Keratinocyte (primary cell): ENCODE data around the gene HSDL2. TPM values are rescaled to one million over a fixed set of nuclear protein-coding genes. Genes with fewer than 3 reads are reported as not detected.

ENCODE experiments used
- DNase-seq: peaks from one replicate; pipeline ENCODE4 v3.0.0-alpha.2; 2011; ENCODE audit warnings: low read depth, missing footprints, low spot score
- FAIRE-seq: peaks from 2 replicates; lab custom pipeline; 2011; peaks lifted over from hg19 to GRCh38; lab: Jason Lieb, UNC
- H2AFZ ChIP-seq: 2 replicates; pipeline ENCODE4 v1.6.0; 2012; ENCODE audit warnings: low read length, control low read depth, inconsistent platforms; ENCODE audit not compliant: control insufficient read depth
- H3K27ac ChIP-seq: 2 replicates; pipeline ENCODE4 v1.5.1; 2011; ENCODE audit warnings: low read length; ENCODE audit not compliant: control insufficient read depth, insufficient read depth
- H3K27me3 ChIP-seq: 3 replicates; pipeline ENCODE4 v1.6.0; 2011; ENCODE audit warnings: low read length; ENCODE audit not compliant: control insufficient read depth, insufficient read depth; ENCODE audit errors: extremely low read depth
- H3K36me3 ChIP-seq, 2 experiments: 2 replicates in 1 of 2; 3 replicates in 1 of 2; pipeline ENCODE4 v1.5.1; 2011; ENCODE audit warnings: low read length in 2 of 2, mild to moderate bottlenecking in 1 of 2; ENCODE audit not compliant: control insufficient read depth in 2 of 2, insufficient read depth in 2 of 2; ENCODE audit errors: extremely low read depth in 1 of 2
- H3K4me1 ChIP-seq: 3 replicates; pipeline ENCODE4 v1.5.1; 2011; ENCODE audit warnings: low read length; ENCODE audit not compliant: control insufficient read depth, insufficient read depth; ENCODE audit errors: extremely low read depth
- H3K4me2 ChIP-seq: 3 replicates; pipeline ENCODE4 v1.6.0; 2011; ENCODE audit warnings: low read depth, low read length; ENCODE audit not compliant: control insufficient read depth, insufficient read depth; ENCODE audit errors: extremely low read depth
- H3K4me3 ChIP-seq, 3 experiments: fragments of 200-600 bp in 1 of 3; sonication (generic) in 1 of 3; 2 replicates in 2 of 3; 3 replicates in 1 of 3; pipeline ENCODE4 v1.5.1; 2011 to 2016; ENCODE audit warnings: low read length in 3 of 3, mild to moderate bottlenecking in 3 of 3, control low read depth in 2 of 3, inconsistent platforms in 1 of 3, low read depth in 1 of 3, mixed read lengths in 1 of 3, mixed run types in 1 of 3, moderate library complexity in 1 of 3; ENCODE audit not compliant: control insufficient read depth in 2 of 3, insufficient read depth in 2 of 3; ENCODE audit errors: extremely low read depth in 1 of 3
- H3K79me2 ChIP-seq: 2 replicates; pipeline ENCODE4 v1.6.0; 2012; ENCODE audit warnings: low read length; ENCODE audit not compliant: control insufficient read depth, insufficient read depth
- H3K9ac ChIP-seq: 3 replicates; pipeline ENCODE4 v1.6.0; 2011; ENCODE audit warnings: low read length; ENCODE audit not compliant: control insufficient read depth, insufficient read depth; ENCODE audit errors: extremely low read depth
- H3K9me1 ChIP-seq: 3 replicates; pipeline ENCODE4 v1.6.0; 2011; ENCODE audit warnings: low read length; ENCODE audit not compliant: control insufficient read depth, insufficient read depth; ENCODE audit errors: extremely low read depth
- H3K9me3 ChIP-seq: 2 replicates; pipeline ENCODE4 v1.5.1; 2012; ENCODE audit warnings: low read depth, low read length; ENCODE audit not compliant: control insufficient read depth
- H4K20me1 ChIP-seq: 3 replicates; pipeline ENCODE4 v1.6.0; 2011; ENCODE audit warnings: low read length; ENCODE audit not compliant: control insufficient read depth, insufficient read depth; ENCODE audit errors: extremely low read depth
- CTCF ChIP-seq, 3 experiments: IDR thresholded peaks in 1 of 3; conservative IDR thresholded peaks in 1 of 3; optimal IDR thresholded peaks in 1 of 3; 2 replicates in 2 of 3; 3 replicates in 1 of 3; pipeline versions ENCODE3 to v1.5.1; 2011; ENCODE audit warnings: low read length in 3 of 3, mild to moderate bottlenecking in 3 of 3, moderate library complexity in 2 of 3, control low read depth in 1 of 3, inconsistent platforms in 1 of 3; ENCODE audit not compliant: insufficient read depth in 2 of 3; ENCODE audit errors: extremely low read depth in 1 of 3
- EZH2 ChIP-seq: IDR thresholded peaks from one replicate; pipeline ENCODE4 v1.6.1; 2012; ENCODE audit warnings: inconsistent platforms, mild to moderate bottlenecking, low read length, moderate library complexity
- dilution Hi-C: fragments of 300-500 bp; cut with MboI; formaldehyde crosslinking; loops from one replicate; pipeline ENCODE4 v1.7.0; 2020; ENCODE audit warnings: low sequenced_read_pairs; ENCODE audit not compliant: extremely low pct_ligation_motif_present
- polyA plus RNA-seq, 5 experiments: library from polyadenylated mRNA; depleted of rRNA in 3 of 5; stranded (reverse) in 3 of 5; stranded (forward) in 1 of 5; unstranded in 1 of 5; fragments of >200 nt; gene quantifications; 1 replicate in 1 of 5; 2 replicates in 3 of 5; 3 replicates in 1 of 5; pipeline versions ENCODE4 v1.2.1 to v1.2.3, GENCODE V29; 2011 to 2012; ENCODE audit warnings: missing spikeins in 2 of 5, low read depth in 1 of 5, low replicate concordance in 1 of 5

HSDL2 gene
- polyA plus RNA-seq, 1 donor (not counting 4 experiments of a cell fraction or from before 2014, with no cell fraction given), result 27.6 TPM

DNA sequence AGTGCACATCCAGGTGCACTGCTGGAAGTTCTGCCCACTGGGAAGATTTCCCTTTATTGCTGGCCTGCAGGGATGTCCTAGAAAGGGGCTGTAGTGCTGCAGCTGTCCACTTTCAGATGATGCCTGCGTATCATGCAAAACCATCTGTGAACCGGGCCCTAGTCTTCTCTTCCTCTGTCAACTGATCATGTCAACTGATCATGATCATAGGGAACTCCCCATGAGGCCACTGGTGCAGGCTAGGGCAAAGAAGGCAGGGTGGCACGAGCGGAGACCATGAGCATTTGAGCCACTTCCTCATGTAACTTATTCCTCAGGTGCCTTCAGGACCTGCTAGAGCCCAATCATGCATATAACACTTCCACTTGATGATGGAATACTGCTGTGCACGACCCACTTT, 4.5 kb upstream of the HSDL2 start:
- Histone ChIP-seq H4K20me1 (no peaks in the 10 kb centered on the region), H3K27me3 (no peaks in the 10 kb centered on the region), H3K36me3 (no peaks in the 10 kb centered on the region), H3K4me3 (no peak overlapping the region), H3K4me2 (no peak overlapping the region), H3K4me1 (peaks cover 26% of the 10 kb centered on the region), H3K9ac (no peak overlapping the region), H3K79me2 (peaks cover 3% of the 10 kb centered on the region), H3K27ac (no peak overlapping the region), H2AFZ (no peak overlapping the region), H3K9me3 (no peaks in the 10 kb centered on the region), H3K9me1 (no peaks in the 10 kb centered on the region)
- no peak for TF ChIP-seq EZH2
- TF ChIP-seq CTCF (optimal IDR thresholded peaks at IDR 0.05 in 1 of 3, IDR thresholded peaks at IDR 0.05 in 1 of 3, conservative IDR thresholded peaks at IDR 0.05 in 1 of 3; ENCODE audit: extremely low read depth in 1 of 3, insufficient read depth in 2 of 3, low read length in 3 of 3), result no peak
- FAIRE-seq (no peak), DNase-seq (no peak)
- dilution Hi-C loops, result no loop called here

DNA sequence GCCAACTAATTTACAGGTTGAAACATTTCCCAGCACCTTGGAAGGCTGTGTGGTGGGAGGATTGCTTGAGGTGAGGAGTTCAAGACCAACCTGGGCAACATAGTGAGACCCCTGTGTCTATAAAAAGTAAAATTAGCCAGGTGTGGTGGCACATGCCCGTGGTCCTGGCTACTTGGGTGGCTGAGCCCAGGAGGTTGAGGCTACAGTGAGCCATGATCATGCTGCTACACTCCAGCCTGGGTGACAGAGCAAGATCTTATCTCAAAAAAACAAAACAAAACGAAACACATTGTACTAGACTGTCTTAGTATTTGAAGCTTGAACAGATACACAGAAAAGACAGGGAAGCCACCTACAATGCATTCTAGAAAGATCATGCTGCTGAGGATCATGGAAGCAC, 2.8 kb upstream of the HSDL2 start:
- Histone ChIP-seq H3K9ac (no peak overlapping the region), H3K79me2 (peaks cover 12% of the 10 kb centered on the region), H4K20me1 (no peaks in the 10 kb centered on the region), H3K27me3 (no peaks in the 10 kb centered on the region), H3K4me1 (peaks cover 22% of the 10 kb centered on the region), H3K36me3 (no peaks in the 10 kb centered on the region), H2AFZ (no peak overlapping the region), H3K4me2 (no peak overlapping the region), H3K9me1 (no peaks in the 10 kb centered on the region), H3K9me3 (no peaks in the 10 kb centered on the region), H3K4me3 (no peak overlapping the region), H3K27ac (no peak overlapping the region)
- DNase-seq (no peak), FAIRE-seq (no peak)
- dilution Hi-C loops, result no loop called here
- no peak for TF ChIP-seq EZH2
- TF ChIP-seq CTCF (optimal IDR thresholded peaks at IDR 0.05 in 1 of 3, IDR thresholded peaks at IDR 0.05 in 1 of 3, conservative IDR thresholded peaks at IDR 0.05 in 1 of 3; ENCODE audit: extremely low read depth in 1 of 3, insufficient read depth in 2 of 3, low read length in 3 of 3), result no peak
